ENCODE results near the gene CD33.

The CD33 gene

GRCh38 chr19:51183629-51184028 is 41.3 kb upstream of the CD33 start:
- no peaks in the 10 kb centered on the region for H3K27me3 ChIP-seq (ENCODE audit: insufficient read depth, low read length, poor library complexity, severe bottlenecking)
- no peaks in the 10 kb centered on the region for H3K79me2 ChIP-seq (ENCODE audit: insufficient read depth, low read length)
- H3K9me3 ChIP-seq (ENCODE audit: insufficient read depth, low read depth, low read length), result no peaks in the 10 kb centered on the region
- H3F3A ChIP-seq (ENCODE audit: low read depth), result no peaks in the 10 kb centered on the region
- H3K4me1 ChIP-seq (ENCODE audit: insufficient read depth, low read length, poor library complexity, severe bottlenecking), result no peaks in the 10 kb centered on the region
- no peaks in the 10 kb centered on the region for H3K9me2 ChIP-seq (replicated peaks; ENCODE audit: low read depth, low read length)
- TF ChIP-seq EZH2phosphoT487 (IDR thresholded peaks at IDR 0.05; ENCODE audit: borderline replicate concordance), result no peak
- TF ChIP-seq, protein P1, sequence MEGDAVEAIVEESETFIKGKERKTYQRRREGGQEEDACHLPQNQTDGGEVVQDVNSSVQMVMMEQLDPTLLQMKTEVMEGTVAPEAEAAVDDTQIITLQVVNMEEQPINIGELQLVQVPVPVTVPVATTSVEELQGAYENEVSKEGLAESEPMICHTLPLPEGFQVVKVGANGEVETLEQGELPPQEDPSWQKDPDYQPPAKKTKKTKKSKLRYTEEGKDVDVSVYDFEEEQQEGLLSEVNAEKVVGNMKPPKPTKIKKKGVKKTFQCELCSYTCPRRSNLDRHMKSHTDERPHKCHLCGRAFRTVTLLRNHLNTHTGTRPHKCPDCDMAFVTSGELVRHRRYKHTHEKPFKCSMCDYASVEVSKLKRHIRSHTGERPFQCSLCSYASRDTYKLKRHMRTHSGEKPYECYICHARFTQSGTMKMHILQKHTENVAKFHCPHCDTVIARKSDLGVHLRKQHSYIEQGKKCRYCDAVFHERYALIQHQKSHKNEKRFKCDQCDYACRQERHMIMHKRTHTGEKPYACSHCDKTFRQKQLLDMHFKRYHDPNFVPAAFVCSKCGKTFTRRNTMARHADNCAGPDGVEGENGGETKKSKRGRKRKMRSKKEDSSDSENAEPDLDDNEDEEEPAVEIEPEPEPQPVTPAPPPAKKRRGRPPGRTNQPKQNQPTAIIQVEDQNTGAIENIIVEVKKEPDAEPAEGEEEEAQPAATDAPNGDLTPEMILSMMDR (conservative IDR thresholded peaks at IDR 0.05; ENCODE audit: low read length), result no peak
- H3K9ac ChIP-seq (ENCODE audit: low read depth, low read length, poor library complexity, severe bottlenecking), result no peak overlapping the region
- no peak overlapping the region for H2AFZ ChIP-seq (ENCODE audit: low read length)
- H4K20me1 ChIP-seq (ENCODE audit: insufficient read depth, low read length, poor library complexity, severe bottlenecking), result no peaks in the 10 kb centered on the region
- no peak overlapping the region for H3K4me2 ChIP-seq (ENCODE audit: low read depth, low read length, poor library complexity, severe bottlenecking)
- H3K4me3 ChIP-seq (ENCODE audit: low read length, poor library complexity, severe bottlenecking), result no peak overlapping the region
- no peaks in the 10 kb centered on the region for H3K36me3 ChIP-seq (ENCODE audit: insufficient read depth, low read length)

- Histone ChIP-seq H3K27me3 (ENCODE audit: insufficient read depth, low read length, poor library complexity, severe bottlenecking) (no peaks in the 10 kb centered on the region), H3K4me3 (ENCODE audit: low read length, poor library complexity, severe bottlenecking) (no peak overlapping the region), H3K79me2 (ENCODE audit: insufficient read depth, low read length) (no peaks in the 10 kb centered on the region), H3K9ac (ENCODE audit: low read depth, low read length, poor library complexity, severe bottlenecking) (no peak overlapping the region), H2AFZ (ENCODE audit: low read length) (no peak overlapping the region), H3K4me1 (ENCODE audit: insufficient read depth, low read length, poor library complexity, severe bottlenecking) (no peaks in the 10 kb centered on the region), H4K20me1 (ENCODE audit: insufficient read depth, low read length, poor library complexity, severe bottlenecking) (no peaks in the 10 kb centered on the region), H3F3A (ENCODE audit: low read depth) (no peaks in the 10 kb centered on the region), H3K9me3 (ENCODE audit: insufficient read depth, low read depth, low read length) (no peaks in the 10 kb centered on the region), H3K9me2 (replicated peaks; ENCODE audit: low read depth, low read length) (no peaks in the 10 kb centered on the region), H3K4me2 (ENCODE audit: low read depth, low read length, poor library complexity, severe bottlenecking) (no peak overlapping the region), H3K36me3 (ENCODE audit: insufficient read depth, low read length) (no peaks in the 10 kb centered on the region)
- TF ChIP-seq, protein P1 (conservative IDR thresholded peaks at IDR 0.05; ENCODE audit: low read length), result no peak
Observed at GRCh38 chr19:51185069-51185867, 39.6 kb upstream of the CD33 start.

DNA sequence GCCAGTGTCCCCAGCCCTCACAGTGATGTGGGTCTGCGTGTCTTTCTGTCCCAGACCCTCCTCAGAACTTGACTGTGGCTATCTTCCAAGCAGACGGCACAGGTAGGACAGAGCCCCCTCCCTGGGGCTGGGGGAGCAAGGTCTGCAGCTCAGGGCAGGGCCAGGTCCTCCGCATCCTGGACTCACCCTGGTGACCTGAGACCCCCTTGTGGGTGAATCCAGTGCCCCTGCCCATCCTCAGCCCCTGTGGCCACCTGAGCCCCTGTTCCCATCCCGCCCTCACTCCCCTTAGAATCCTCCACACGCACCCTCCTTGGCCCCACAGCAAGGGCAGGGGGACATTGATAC is 39.0 kb upstream of the CD33 start:
- Histone ChIP-seq H3K9me3 (ENCODE audit: insufficient read depth, low read depth, low read length) (no peaks in the 10 kb centered on the region), H3K36me3 (ENCODE audit: insufficient read depth, low read length) (no peaks in the 10 kb centered on the region), H3K79me2 (ENCODE audit: insufficient read depth, low read length) (no peaks in the 10 kb centered on the region), H3K9ac (ENCODE audit: low read depth, low read length, poor library complexity, severe bottlenecking) (no peak overlapping the region), H3K9me2 (replicated peaks; ENCODE audit: low read depth, low read length) (no peaks in the 10 kb centered on the region), H3K4me2 (ENCODE audit: low read depth, low read length, poor library complexity, severe bottlenecking) (no peak overlapping the region), H4K20me1 (ENCODE audit: insufficient read depth, low read length, poor library complexity, severe bottlenecking) (no peaks in the 10 kb centered on the region), H3F3A (ENCODE audit: low read depth) (no peaks in the 10 kb centered on the region), H2AFZ (ENCODE audit: low read length) (no peak overlapping the region), H3K27me3 (ENCODE audit: insufficient read depth, low read length, poor library complexity, severe bottlenecking) (no peaks in the 10 kb centered on the region), H3K4me1 (ENCODE audit: insufficient read depth, low read length, poor library complexity, severe bottlenecking) (no peaks in the 10 kb centered on the region), H3K4me3 (ENCODE audit: low read length, poor library complexity, severe bottlenecking) (no peak overlapping the region)
- no peak for TF ChIP-seq EZH2phosphoT487 (IDR thresholded peaks at IDR 0.05; ENCODE audit: borderline replicate concordance)
- TF ChIP-seq, protein P1 (conservative IDR thresholded peaks at IDR 0.05; ENCODE audit: low read length), result no peak
